IMR-90 (cell line): ENCODE measurements around the gene SMYD5.

Source experiments
- BHLHE40 ChIP-seq: fragments of 150-350 bp; IDR thresholded peaks from 2 replicates; pipeline ENCODE4 v1.6.1; 2016; ENCODE audit warnings: mild to moderate bottlenecking, low read depth, low read length
- CEBPB ChIP-seq: IDR thresholded peaks from 2 replicates; pipeline ENCODE4 v1.6.1; 2012; ENCODE audit warnings: low read depth, low read length, improper control_type of control experiment
- CTCF ChIP-seq: conservative IDR thresholded peaks from 2 replicates; pipeline ENCODE4 v1.5.1; 2012; ENCODE audit warnings: mild to moderate bottlenecking, low read depth, low read length, improper control_type of control experiment
- ELK1 ChIP-seq: fragments of 150-350 bp; IDR thresholded peaks from 2 replicates; pipeline ENCODE4 v1.6.1; 2016; ENCODE audit warnings: low read depth, mild to moderate bottlenecking, low read length, moderate library complexity, borderline replicate concordance
- FOS ChIP-seq: fragments of 150-350 bp; IDR thresholded peaks from 2 replicates; pipeline ENCODE4 v1.6.1; 2016; ENCODE audit warnings: low read depth, low read length
- MAFK ChIP-seq: IDR thresholded peaks from 2 replicates; pipeline ENCODE4 v1.6.1; 2012; ENCODE audit warnings: low read depth, low read length, improper control_type of control experiment
- MAZ ChIP-seq: IDR thresholded peaks from 2 replicates; pipeline ENCODE4 v1.6.1; 2012; ENCODE audit warnings: low read depth, mild to moderate bottlenecking, low read length, improper control_type of control experiment, moderate library complexity, borderline replicate concordance
- NFE2L2 ChIP-seq: fragments of 150-350 bp; IDR thresholded peaks from 2 replicates; pipeline ENCODE4 v1.6.1; 2016; ENCODE audit warnings: low read depth, mild to moderate bottlenecking, low read length
- POLR2A ChIP-seq: IDR thresholded peaks from 2 replicates; pipeline ENCODE4 v1.6.1; 2012; ENCODE audit warnings: mild to moderate bottlenecking, low read depth, low read length
- RAD21 ChIP-seq: IDR thresholded peaks from 2 replicates; pipeline ENCODE4 v1.6.1; 2012; ENCODE audit warnings: low read length, improper control_type of control experiment
- RCOR1 ChIP-seq: IDR thresholded peaks from 2 replicates; pipeline ENCODE4 v1.6.1; 2012; ENCODE audit warnings: mild to moderate bottlenecking, low read length, improper control_type of control experiment; ENCODE audit not compliant: insufficient replicate concordance
- RFX5 ChIP-seq: IDR thresholded peaks from 2 replicates; pipeline ENCODE4 v1.8.0; 2012; ENCODE audit warnings: low read depth, mild to moderate bottlenecking, low read length, moderate library complexity
- SMC3 ChIP-seq: fragments of 150-350 bp; IDR thresholded peaks from 2 replicates; pipeline ENCODE4 v1.6.1; 2016; ENCODE audit warnings: low read depth, mild to moderate bottlenecking, antibody characterized with exemption, low read length, moderate library complexity

- no peak for TF ChIP-seq POLR2A
- no peak for TF ChIP-seq MAZ
- TF ChIP-seq CTCF, result no peak
- TF ChIP-seq CEBPB, result no peak
- TF ChIP-seq RAD21, result no peak
- no peak for TF ChIP-seq SMC3
- no peak for TF ChIP-seq ELK1
- TF ChIP-seq FOS, result no peak
- TF ChIP-seq RCOR1, result no peak
- TF ChIP-seq MAFK, result no peak
- no peak for TF ChIP-seq BHLHE40
- TF ChIP-seq RFX5, result no peak
- TF ChIP-seq NFE2L2, result no peak
These were observed 38.9 kb upstream of the SMYD5 start for GRCh38 chr2:73174941-73175662.
